Ovary (tissue), 9 donors: ENCODE results near the gene RDX. TPM values are rescaled to one million over a fixed set of nuclear protein-coding genes. Genes with fewer than 3 reads are reported as not detected.

Experiments used
- DNase-seq, 5 donors: peaks; one replicate each; pipeline ENCODE4 v3.0.0-alpha.2; 2019 to 2020
- H3K27ac ChIP-seq, 2 donors: fragments of 200-600 bp; one replicate each; pipeline versions ENCODE4 v1.5.1 to v1.8.0; 2019 to 2022
- H3K27me3 ChIP-seq: fragments of 200-600 bp; one replicate; pipeline ENCODE4 v1.8.0; 2022
- H3K36me3 ChIP-seq: fragments of 200-600 bp; sonication (generic); one replicate; pipeline ENCODE4 v1.5.1; 2019
- H3K4me1 ChIP-seq: one replicate; pipeline ENCODE4 v1.8.1; 2013; ENCODE audit warnings: mild to moderate bottlenecking, moderate library complexity; ENCODE audit not compliant: insufficient read depth
- H3K4me3 ChIP-seq: fragments of 200-600 bp; sonication (generic); one replicate; pipeline ENCODE4 v1.5.1; 2017
- H3K9me3 ChIP-seq, 2 donors: fragments of 200-600 bp in 1 of 2; sonication (generic) in 1 of 2; one replicate each; pipeline versions ENCODE4 v1.5.1 to v1.8.1; 2013 to 2019; ENCODE audit warnings: mild to moderate bottlenecking in 1 of 2, moderate library complexity in 1 of 2
- EP300 ChIP-seq: sonication (generic); formaldehyde crosslinking; IDR thresholded peaks from one replicate; pipeline ENCODE4 v1.6.1; 2017; ENCODE audit warnings: antibody characterized with exemption
- POLR2A ChIP-seq: fragments of 450-650 bp; IDR thresholded peaks from one replicate; pipeline ENCODE4 v1.6.1; 2017; ENCODE audit warnings: antibody characterized with exemption, mild to moderate bottlenecking, moderate library complexity
- WGBS, 3 donors: extraction: QIAGEN DNeasy Blood & Tissue Kit in 1 of 3; methylation state at CpG; one replicate each; pipeline versions ENCODE4 v1.1.5 to v1.1.7; 2013 to 2017; 5-methylcytosine and 5-hydroxymethylcytosine counted together
- intact Hi-C, 4 donors: fragments of 100-400 bp; cut with DNase I; formaldehyde crosslinking; loops; one replicate each; pipeline versions ENCODE4 v1.11.0 to v1.15.1; 2022 to 2023
- polyA plus RNA-seq, 2 donors: library from polyadenylated mRNA; stranded (reverse); fragments of 200-250 nt in 1 of 2; fragments of 350-450 nt in 1 of 2; fragmentation: Illumina TruSeq in 1 of 2; extraction: RNeasy Lipid Tissue Mini Kit (QIAGEN cat#74804) in 1 of 2; gene quantifications; one replicate each; pipeline ENCODE4 v1.2.3, GENCODE V29; 2013 to 2014
- total RNA-seq, 7 donors: library from RNA; depleted of rRNA in 2 of 7; stranded (reverse); fragments of >200 nt in 2 of 7; fragmentation: NEBNext Ultra II Directional in 3 of 7; extraction: Animal tissue kit (Norgen Biotek cat#: 25700) in 3 of 7; gene quantifications; one replicate each; pipeline versions ENCODE4 v1.1.0 to v1.2.4, GENCODE V29; 2016 to 2023
- TF ChIP-seq, protein P1 (sequence below), 3 donors: fragments of 450-650 bp in 2 of 3; fragments of 200-600 bp in 1 of 3; IDR thresholded peaks; one replicate each; pipeline versions ENCODE4 v1.5.1 to v1.8.0; 2016 to 2022; ENCODE audit warnings: antibody characterized with exemption in 3 of 3, mild to moderate bottlenecking in 1 of 3
- donor health status: DM: no; HTN: no; CAD: no; lungs with moderate emphysema.
- donor health status: DM: no; HTN: no; CAD: no.
- donor health status: Bipolar disorder and iron deficiency.
- donor health status: DM: yes; HTN: yes; CAD: no.
- donor health status: DM: no; HTN: no; CAD: no.
- donor health status: DM: yes; HTN: yes; CAD: no.

Gene RDX
- total and polyA plus RNA-seq, 9 donors: 40.0 to 175 (median 126) TPM

DNA sequence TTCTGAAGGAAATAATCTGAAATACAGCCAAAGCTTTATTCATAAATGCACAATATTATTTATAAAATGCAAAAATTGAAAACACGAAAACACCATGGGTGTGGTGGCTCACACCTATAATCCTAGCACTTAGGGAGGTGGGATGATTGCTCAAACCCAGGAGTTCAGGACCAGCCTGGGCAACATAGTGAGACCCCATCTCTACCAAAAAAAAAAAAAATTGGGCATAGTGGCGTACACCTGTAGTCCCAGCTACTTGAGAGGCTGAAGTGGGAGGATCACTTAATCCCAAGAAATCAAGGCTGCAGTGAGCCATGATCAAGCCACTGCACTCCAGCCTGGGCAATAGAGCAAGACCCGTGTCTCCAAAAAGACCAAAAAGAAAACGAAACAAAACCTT is 5.2 kb upstream of the RDX start:
- H3K36me3 ChIP-seq: no peaks in the 10 kb centered on the region
- 91 to 99% (median 93%) methylated on average over 4 of the region's 4 CpGs for WGBS, 3 donors
- intact Hi-C loops: no loop called here

DNA sequence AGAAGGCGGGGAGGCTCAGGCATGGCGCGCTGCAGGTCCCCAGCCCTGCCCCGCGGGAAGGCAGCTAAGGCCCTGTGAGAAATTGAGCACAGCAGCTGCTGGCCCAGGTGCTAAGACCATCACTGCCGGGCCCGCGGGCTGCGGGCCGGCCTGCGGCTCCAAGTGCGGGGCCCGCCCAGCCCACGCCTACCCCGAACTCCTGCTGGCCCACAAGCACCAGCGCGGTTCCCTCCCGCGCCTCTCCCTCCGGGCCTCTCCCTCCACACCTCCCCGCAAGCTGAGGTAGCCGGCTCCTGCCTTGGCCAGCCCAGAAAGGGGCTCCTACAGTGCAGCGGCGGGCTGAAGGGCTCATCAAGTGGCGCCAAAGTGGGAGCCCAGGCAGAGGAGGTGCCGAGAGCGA is 4.6 kb upstream of the RDX start:
- intact Hi-C loops: no loop called here
- Histone ChIP-seq H3K9me3 (no peaks in the 10 kb centered on the region), H3K27ac (no peak overlapping the region), H3K36me3 (no peaks in the 10 kb centered on the region), H3K4me3 (no peak overlapping the region), H3K27me3 (no peaks in the 10 kb centered on the region), H3K4me1 (no peaks in the 10 kb centered on the region)
- 95 to 97% (median 96%) methylated on average over 24 to 27 of the region's 27 CpGs for WGBS, 3 donors
- TF ChIP-seq, protein P1, sequence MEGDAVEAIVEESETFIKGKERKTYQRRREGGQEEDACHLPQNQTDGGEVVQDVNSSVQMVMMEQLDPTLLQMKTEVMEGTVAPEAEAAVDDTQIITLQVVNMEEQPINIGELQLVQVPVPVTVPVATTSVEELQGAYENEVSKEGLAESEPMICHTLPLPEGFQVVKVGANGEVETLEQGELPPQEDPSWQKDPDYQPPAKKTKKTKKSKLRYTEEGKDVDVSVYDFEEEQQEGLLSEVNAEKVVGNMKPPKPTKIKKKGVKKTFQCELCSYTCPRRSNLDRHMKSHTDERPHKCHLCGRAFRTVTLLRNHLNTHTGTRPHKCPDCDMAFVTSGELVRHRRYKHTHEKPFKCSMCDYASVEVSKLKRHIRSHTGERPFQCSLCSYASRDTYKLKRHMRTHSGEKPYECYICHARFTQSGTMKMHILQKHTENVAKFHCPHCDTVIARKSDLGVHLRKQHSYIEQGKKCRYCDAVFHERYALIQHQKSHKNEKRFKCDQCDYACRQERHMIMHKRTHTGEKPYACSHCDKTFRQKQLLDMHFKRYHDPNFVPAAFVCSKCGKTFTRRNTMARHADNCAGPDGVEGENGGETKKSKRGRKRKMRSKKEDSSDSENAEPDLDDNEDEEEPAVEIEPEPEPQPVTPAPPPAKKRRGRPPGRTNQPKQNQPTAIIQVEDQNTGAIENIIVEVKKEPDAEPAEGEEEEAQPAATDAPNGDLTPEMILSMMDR (IDR thresholded peaks at IDR 0.05): no peak
- TF ChIP-seq POLR2A (no peak), EP300 (no peak)
- DNase-seq: no peak

More for the DNA sequence above, 5.2 kb upstream of the RDX start:
- no peak for TF ChIP-seq POLR2A
- TF ChIP-seq EP300: no peak
- TF ChIP-seq, protein P1 (IDR thresholded peaks at IDR 0.05): no peak
- Histone ChIP-seq H3K4me1 (no peaks in the 10 kb centered on the region), H3K27ac (no peak overlapping the region), H3K9me3 (no peaks in the 10 kb centered on the region), H3K4me3 (no peak overlapping the region), H3K27me3 (no peaks in the 10 kb centered on the region)
- DNase-seq: no peak

DNA sequence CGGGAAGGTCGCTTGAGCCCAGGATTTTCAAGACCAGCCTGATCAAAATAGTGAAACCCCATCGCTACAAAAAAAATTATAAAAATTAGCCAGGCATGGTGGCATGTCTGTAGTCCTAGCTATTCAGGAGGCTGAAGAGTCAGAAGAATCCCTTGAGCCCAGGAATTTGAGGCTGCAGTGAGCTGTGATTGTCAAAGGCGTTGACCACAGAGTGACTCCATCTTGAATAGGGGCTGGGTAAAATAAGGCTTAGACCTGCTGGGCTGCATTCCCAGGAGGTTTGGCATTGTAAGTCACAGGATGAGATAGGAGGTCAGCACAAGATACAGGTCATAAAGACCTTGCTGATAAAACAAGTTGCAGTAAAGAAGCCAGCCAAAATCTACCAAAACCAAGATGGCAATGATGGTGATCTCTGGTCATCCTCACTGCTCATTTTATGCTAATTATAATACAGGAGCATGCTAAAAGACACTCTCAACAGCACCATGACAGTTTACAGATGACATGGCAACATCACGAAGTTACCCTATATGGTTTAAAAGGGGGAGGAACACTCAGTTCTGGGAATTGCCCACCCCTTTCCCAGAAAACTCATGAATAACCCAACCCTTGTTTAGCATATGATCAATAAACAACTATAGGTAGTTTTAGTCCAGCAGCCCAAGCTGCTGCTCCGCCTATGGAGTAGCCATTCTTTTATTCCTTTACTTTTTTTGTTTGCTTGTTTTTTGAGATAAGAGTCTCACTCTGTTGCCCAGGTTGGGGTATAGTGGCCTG is 2.8 kb upstream of the RDX start:
- no peak overlapping the region for H3K4me3 ChIP-seq
- no peaks in the 10 kb centered on the region for H3K9me3 ChIP-seq
- intact Hi-C loops: no loop called here
- H3K36me3 ChIP-seq: no peaks in the 10 kb centered on the region
- DNase-seq: no peak
- TF ChIP-seq POLR2A (no peak), EP300 (no peak)
- TF ChIP-seq, protein P1 (IDR thresholded peaks at IDR 0.05): no peak
- WGBS, 3 donors: 95 to 97% (median 96%) methylated on average over 6 of the region's 6 CpGs
- H3K27me3 ChIP-seq: no peaks in the 10 kb centered on the region
- H3K4me1 ChIP-seq: peaks cover under 1% of the 10 kb centered on the region
- no peak overlapping the region for H3K27ac ChIP-seq

DNA sequence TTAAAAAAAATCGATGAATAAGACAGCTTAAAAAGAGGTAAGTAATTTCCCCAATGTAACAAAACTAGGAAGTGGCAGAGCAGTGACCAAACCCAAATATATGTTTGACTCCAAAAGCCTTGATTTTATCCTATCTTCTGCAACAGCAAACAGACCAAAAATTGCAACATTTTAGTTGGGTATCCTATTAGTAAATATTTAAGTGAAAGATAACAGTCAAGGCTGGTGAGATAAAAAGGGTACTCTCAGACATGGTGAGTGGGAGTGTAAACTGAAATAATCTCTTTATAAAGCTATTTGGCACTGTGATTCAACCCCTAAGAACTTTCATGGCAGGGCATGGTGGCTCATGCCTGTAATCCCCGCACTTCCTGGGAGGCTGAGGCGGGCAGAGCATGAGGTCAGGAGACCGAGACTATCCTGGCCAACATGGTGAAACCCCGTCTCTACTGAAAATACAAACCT is 1.9 kb upstream of the RDX start:
- intact Hi-C loops: no loop called here
- Histone ChIP-seq H3K9me3 (no peaks in the 10 kb centered on the region), H3K27me3 (no peaks in the 10 kb centered on the region), H3K36me3 (no peaks in the 10 kb centered on the region), H3K27ac (no peak overlapping the region), H3K4me3 (no peak overlapping the region), H3K4me1 (peaks cover 5% of the 10 kb centered on the region)
- TF ChIP-seq, protein P1 (IDR thresholded peaks at IDR 0.05): no peak
- TF ChIP-seq POLR2A: no peak
- TF ChIP-seq EP300: no peak
- 80 to 84% (median 83%) methylated on average over 5 of the region's 5 CpGs for WGBS, 3 donors
- DNase-seq: no peak
